H1 (cell line): ENCODE results near the gene JPH2. TPM values are rescaled to one million over a fixed set of nuclear protein-coding genes. Genes with fewer than 3 reads are reported as not detected.

Experiments used
- CTCF ChIA-PET: fragments of 300-600 bp; sonication (Branson Sonifier 250); formaldehyde crosslinking; loops from one replicate; lab custom pipeline; 2021; ENCODE audit not compliant: partially characterized antibody; lab: Charles Lee
- POLR2A ChIA-PET: fragments of 300-600 bp; sonication (Branson Sonifier 250); formaldehyde crosslinking; loops from one replicate; lab custom pipeline; 2021; ENCODE audit warnings: inconsistent platforms; ENCODE audit not compliant: partially characterized antibody; lab: Charles Lee
- DNase-seq, 2 experiments: peaks; one replicate each; pipeline versions ENCODE4 v3.0.0 to v3.0.0-alpha.2; 2010 to 2022; ENCODE audit warnings: low spot score in 2 of 2, low read depth in 1 of 2, mixed read lengths in 1 of 2
- FAIRE-seq: peaks from 2 replicates; lab custom pipeline; 2011; peaks lifted over from hg19 to GRCh38; lab: Jason Lieb, UNC
- H2AFZ ChIP-seq: 2 replicates; pipeline ENCODE4 v1.8.1; 2012; ENCODE audit warnings: low read length, inconsistent platforms
- H2AK5ac ChIP-seq: 2 replicates; pipeline ENCODE4 v1.6.1; 2013; ENCODE audit warnings: low read depth, low read length
- H2BK120ac ChIP-seq: replicated peaks from 2 replicates; pipeline ENCODE3; 2013; ENCODE audit warnings: low read depth, low read length, inconsistent platforms
- H2BK12ac ChIP-seq: 2 replicates; pipeline ENCODE4 v1.6.1; 2013; ENCODE audit warnings: low read depth, low read length
- H2BK15ac ChIP-seq: 2 replicates; pipeline ENCODE4 v1.6.1; 2013; ENCODE audit warnings: low read length
- H2BK20ac ChIP-seq: 2 replicates; pipeline ENCODE4 v1.6.1; 2013; ENCODE audit warnings: low read length
- H2BK5ac ChIP-seq: 2 replicates; pipeline ENCODE4 v1.6.1; 2013; ENCODE audit warnings: low read depth, low read length
- H3K14ac ChIP-seq: 2 replicates; pipeline ENCODE4 v1.6.1; 2013; ENCODE audit warnings: inconsistent platforms; ENCODE audit not compliant: insufficient read length
- H3K18ac ChIP-seq: 2 replicates; pipeline ENCODE4 v1.6.1; 2013; ENCODE audit warnings: low read length; ENCODE audit errors: extremely low read depth
- H3K23ac ChIP-seq: 2 replicates; pipeline ENCODE4 v1.6.1; 2013; ENCODE audit warnings: inconsistent platforms; ENCODE audit not compliant: insufficient read length
- H3K23me2 ChIP-seq: 2 replicates; pipeline ENCODE4 v1.6.1; 2013; ENCODE audit warnings: low read depth, low read length
- H3K27ac ChIP-seq: 2 replicates; pipeline ENCODE4 v1.6.1; 2011; ENCODE audit warnings: low read depth, low read length, inconsistent platforms
- H3K27me3 ChIP-seq, 4 experiments: replicated peaks in 1 of 4; 1 replicate in 1 of 4; 2 replicates in 3 of 4; pipeline versions ENCODE4 v1.6.1 to v1.8.1; 2011 to 2013; ENCODE audit warnings: low read length in 3 of 4, mild to moderate bottlenecking in 3 of 4, inconsistent platforms in 2 of 4, mixed read lengths in 2 of 4, moderate library complexity in 1 of 4; ENCODE audit not compliant: control insufficient read depth in 3 of 4, insufficient read depth in 3 of 4; ENCODE audit errors: extremely low read depth in 1 of 4
- H3K36me3 ChIP-seq, 4 experiments: 2 replicates each; pipeline versions ENCODE4 v1.6.1 to v1.8.1; 2011 to 2013; ENCODE audit warnings: mild to moderate bottlenecking in 4 of 4, low read length in 3 of 4, moderate library complexity in 2 of 4, control low read depth in 1 of 4, inconsistent platforms in 1 of 4; ENCODE audit not compliant: insufficient read depth in 4 of 4, control insufficient read depth in 2 of 4
- H3K4ac ChIP-seq: replicated peaks from 2 replicates; pipeline ENCODE3; 2013; ENCODE audit warnings: low read length, low read depth, mixed read lengths, inconsistent platforms; ENCODE audit not compliant: insufficient read length
- H3K4me1 ChIP-seq, 4 experiments: replicated peaks in 1 of 4; 1 replicate in 1 of 4; 2 replicates in 3 of 4; pipeline versions ENCODE4 v1.6.1 to v1.8.1; 2011 to 2013; ENCODE audit warnings: low read length in 3 of 4, inconsistent platforms in 2 of 4, mixed read lengths in 1 of 4; ENCODE audit not compliant: insufficient read depth in 4 of 4, control insufficient read depth in 3 of 4
- H3K4me2 ChIP-seq, 2 experiments: 2 replicates each; pipeline versions ENCODE4 v1.6.1 to v1.8.1; 2011 to 2013; ENCODE audit warnings: low read depth in 2 of 2, low read length in 2 of 2, control low read depth in 1 of 2, inconsistent platforms in 1 of 2, mild to moderate bottlenecking in 1 of 2; ENCODE audit not compliant: insufficient read depth in 1 of 2
- H3K4me3 ChIP-seq, 4 experiments: fragments of 200-600, 300-600 bp in 1 of 4; sonication (generic), shearing (Covaris generic), sonication (Bioruptor Twin) in 1 of 4; 2 replicates each; pipeline versions ENCODE4 v1.5.1 to v1.8.1; 2011 to 2016; ENCODE audit warnings: low read length in 4 of 4, low read depth in 3 of 4, control low read depth in 2 of 4, inconsistent platforms in 2 of 4, mild to moderate bottlenecking in 2 of 4, mixed read lengths in 1 of 4, moderate library complexity in 1 of 4; ENCODE audit not compliant: insufficient read depth in 2 of 4; ENCODE audit errors: extremely low read depth in 1 of 4
- H3K56ac ChIP-seq: replicated peaks from 2 replicates; pipeline ENCODE3; 2013; ENCODE audit warnings: low read depth, mild to moderate bottlenecking, mixed read lengths, low read length, inconsistent platforms; ENCODE audit not compliant: insufficient read length
- H3K79me1 ChIP-seq: 2 replicates; pipeline ENCODE4 v1.6.1; 2013; ENCODE audit warnings: low read depth, low read length, control low read depth
- H3K79me2 ChIP-seq, 2 experiments: 2 replicates each; pipeline versions ENCODE4 v1.6.1 to v1.8.1; 2012 to 2013; ENCODE audit warnings: low read length in 2 of 2, mild to moderate bottlenecking in 2 of 2, inconsistent platforms in 1 of 2; ENCODE audit not compliant: insufficient read depth in 2 of 2, control insufficient read depth in 1 of 2
- H3K9ac ChIP-seq, 4 experiments: replicated peaks in 1 of 4; 1 replicate in 1 of 4; 2 replicates in 3 of 4; pipeline versions ENCODE4 v1.6.1 to v1.8.1; 2011 to 2013; ENCODE audit warnings: low read depth in 3 of 4, low read length in 3 of 4, control low read depth in 2 of 4, mild to moderate bottlenecking in 2 of 4, moderate library complexity in 2 of 4, inconsistent platforms in 1 of 4; ENCODE audit errors: extremely low read depth in 1 of 4
- H3K9me3 ChIP-seq, 2 experiments: 2 replicates each; pipeline versions ENCODE4 v1.6.1 to v1.8.1; 2012 to 2013; ENCODE audit warnings: mild to moderate bottlenecking in 2 of 2, moderate library complexity in 2 of 2, control low read depth in 1 of 2, inconsistent platforms in 1 of 2, low read depth in 1 of 2, low read length in 1 of 2, mixed read lengths in 1 of 2; ENCODE audit not compliant: insufficient read depth in 2 of 2
- H4K20me1 ChIP-seq, 2 experiments: replicated peaks in 1 of 2; 2 replicates each; pipeline versions ENCODE3 to v1.8.1; 2011 to 2013; ENCODE audit warnings: inconsistent platforms in 2 of 2, low read length in 2 of 2, mild to moderate bottlenecking in 1 of 2; ENCODE audit not compliant: insufficient read depth in 2 of 2, control insufficient read depth in 1 of 2
- H4K5ac ChIP-seq: 2 replicates; pipeline ENCODE4 v1.6.1; 2013; ENCODE audit warnings: low read length, low read depth, mixed read lengths, inconsistent platforms; ENCODE audit not compliant: insufficient read length
- H4K8ac ChIP-seq: 2 replicates; pipeline ENCODE4 v1.8.0; 2013; ENCODE audit warnings: mild to moderate bottlenecking, moderate library complexity, low read length, inconsistent platforms; ENCODE audit not compliant: insufficient read depth; ENCODE audit errors: extremely low read depth
- H4K91ac ChIP-seq: replicated peaks from 2 replicates; pipeline ENCODE3; 2013; ENCODE audit warnings: low read length, mixed read lengths, inconsistent platforms; ENCODE audit not compliant: insufficient read length
- ATF3 ChIP-seq: IDR thresholded peaks from 2 replicates; pipeline ENCODE4 v1.6.1; 2011; ENCODE audit warnings: low read depth, mild to moderate bottlenecking, low read length; ENCODE audit not compliant: insufficient read depth
- BACH1 ChIP-seq: IDR thresholded peaks from 2 replicates; pipeline ENCODE4 v1.6.1; 2012; ENCODE audit warnings: low read length, improper control_type of control experiment
- CEBPB ChIP-seq: IDR thresholded peaks from 2 replicates; pipeline ENCODE4 v1.6.1; 2012; ENCODE audit warnings: low read depth, low read length
- JUND ChIP-seq: IDR thresholded peaks from 2 replicates; pipeline ENCODE4 v1.6.1; 2011; ENCODE audit warnings: mild to moderate bottlenecking, improper control_type of control experiment, low read length
- NRF1 ChIP-seq: IDR thresholded peaks from 2 replicates; pipeline ENCODE4 v1.6.1; 2011; ENCODE audit warnings: mild to moderate bottlenecking, low read depth, low read length, improper control_type of control experiment
- POU5F1 ChIP-seq: IDR thresholded peaks from 2 replicates; pipeline ENCODE4 v1.6.1; 2011; ENCODE audit warnings: low read depth, mild to moderate bottlenecking, low read length, moderate library complexity
- RFX5 ChIP-seq: IDR thresholded peaks from 2 replicates; pipeline ENCODE4 v1.6.1; 2011; ENCODE audit warnings: low read depth, low read length, improper control_type of control experiment, borderline replicate concordance
- WGBS, 2 experiments: shearing (Covaris generic) in 1 of 2; methylation state at CpG; one replicate each; pipeline versions ENCODE4 v1.1.6 to v1.1.7; 2013 to 2015; ENCODE audit warnings: low lambda C conversion rate in 2 of 2, mixed read lengths in 2 of 2, inconsistent platforms in 1 of 2, low coverage in 1 of 2, missing lambda C conversion rate in 1 of 2; ENCODE audit not compliant: insufficient replicate concordance in 2 of 2, insufficient coverage in 1 of 2, insufficient read length in 1 of 2; ENCODE audit errors: extremely low coverage in 1 of 2, missing lambda C conversion rate in 1 of 2; 5-methylcytosine and 5-hydroxymethylcytosine counted together
- polyA plus RNA-seq, 7 experiments: library from polyadenylated mRNA; depleted of rRNA in 3 of 7; stranded (reverse) in 5 of 7; unstranded in 2 of 7; fragments of >200 nt in 5 of 7; fragments of 200-250 nt in 2 of 7; gene quantifications; 1 replicate in 5 of 7; 2 replicates in 1 of 7; 4 replicates in 1 of 7; pipeline versions ENCODE4 v1.2.1 to v1.2.3, GENCODE V29; 2011 to 2013; ENCODE audit warnings: missing spikeins in 2 of 7, mixed read lengths in 2 of 7
- total RNA-seq: library from RNA; stranded (reverse); fragmentation: NEBNext Ultra II Directional; extraction: Animal tissue kit (Norgen Biotek cat#: 25700); gene quantifications from 2 replicates; pipeline ENCODE4 v1.2.1, GENCODE V29; 2021

Gene JPH2
- total and polyA plus RNA-seq, 2 of the 8 experiments (the other 6 are each of a cell fraction or from before 2014, with no cell fraction given), result 0.59 to 1.3 TPM

- H2BK15ac ChIP-seq, result no peak overlapping the region
- no peak overlapping the region for H4K8ac ChIP-seq
- no peak overlapping the region for H3K4me3 ChIP-seq
- H3K36me3 ChIP-seq, result no peaks in the 10 kb centered on the region
- FAIRE-seq (no peak), DNase-seq (no peak)
- no peak overlapping the region for H3K4me2 ChIP-seq
- H3K27ac ChIP-seq, result no peak overlapping the region
- H3K9ac ChIP-seq, result no peak overlapping the region
- H3K79me2 ChIP-seq, result no peaks in the 10 kb centered on the region
- no peak overlapping the region for H3K14ac ChIP-seq
- ChIA-PET POLR2A (interaction anchor here (1.3 kb wide), 1 partner anchor 9 kb away, joined by 4 read pairs; the partner anchor contains the start of gene OSER1), CTCF (interaction anchor here (1.0 to 11.2 kb wide), 7 partner anchors 10 to 314 kb away, joined by 3 to 153 read pairs (median 11); partner anchors contain the start of genes FITM2 and GDAP1L1)
- H2BK120ac ChIP-seq, result no peak overlapping the region
- H3K23me2 ChIP-seq, result no peaks in the 10 kb centered on the region
- WGBS, 2 experiments, result 66% methylated on average over 6 of the region's 6 CpGs; no CpG with 5 or more reads in 1 of the 2 experiments
- no peak overlapping the region for H3K18ac ChIP-seq
- no peak overlapping the region for H2BK5ac ChIP-seq
- H3K4me1 ChIP-seq, result peaks cover 0 to 3% (median under 1%) of the 10 kb centered on the region in 4 experiments; a peak in 1 of 7 replicates
- no peaks in the 10 kb centered on the region for H3K79me1 ChIP-seq
- no peak overlapping the region for H3K4ac ChIP-seq
- no peak overlapping the region for H4K91ac ChIP-seq
- peaks cover 0 to 3% of the 10 kb centered on the region in 2 experiments for H4K20me1 ChIP-seq
- H2BK12ac ChIP-seq, result no peak overlapping the region
- no peak overlapping the region for H4K5ac ChIP-seq
- no peak overlapping the region for H2AK5ac ChIP-seq
- no peaks in the 10 kb centered on the region for H3K9me3 ChIP-seq
- H3K56ac ChIP-seq, result no peak overlapping the region
- no peaks in the 10 kb centered on the region for H3K27me3 ChIP-seq
- no peak overlapping the region for H3K23ac ChIP-seq
- H2BK20ac ChIP-seq, result no peak overlapping the region
- H2AFZ ChIP-seq, result no peak overlapping the region
- TF ChIP-seq ATF3 (no peak), RFX5 (no peak), BACH1 (no peak), NRF1 (no peak), JUND (no peak), POU5F1 (no peak), CEBPB (no peak)
Observed at GRCh38 chr20:44219791-44220190, 32.8 kb upstream of the JPH2 start.
